GM18867 (cell line): ENCODE measurements around the gene OR51B2.
"Not testable (repeated sequence)": the region's sequence is repeated elsewhere in the genome, so short reads cannot be mapped to it uniquely, and the experiment has no call there.

Experiments
- ATAC-seq: cut with Tn5 transposase; IDR thresholded peaks from one replicate; pipeline ENCODE4 v1.9.1; 2021; ENCODE audit warnings: mild to moderate bottlenecking, moderate library complexity; ENCODE audit not compliant: unreplicated experiment

Gene OR51B2, protein sequence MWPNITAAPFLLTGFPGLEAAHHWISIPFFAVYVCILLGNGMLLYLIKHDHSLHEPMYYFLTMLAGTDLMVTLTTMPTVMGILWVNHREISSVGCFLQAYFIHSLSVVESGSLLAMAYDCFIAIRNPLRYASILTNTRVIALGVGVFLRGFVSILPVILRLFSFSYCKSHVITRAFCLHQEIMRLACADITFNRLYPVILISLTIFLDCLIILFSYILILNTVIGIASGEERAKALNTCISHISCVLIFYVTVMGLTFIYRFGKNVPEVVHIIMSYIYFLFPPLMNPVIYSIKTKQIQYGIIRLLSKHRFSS

DNA sequence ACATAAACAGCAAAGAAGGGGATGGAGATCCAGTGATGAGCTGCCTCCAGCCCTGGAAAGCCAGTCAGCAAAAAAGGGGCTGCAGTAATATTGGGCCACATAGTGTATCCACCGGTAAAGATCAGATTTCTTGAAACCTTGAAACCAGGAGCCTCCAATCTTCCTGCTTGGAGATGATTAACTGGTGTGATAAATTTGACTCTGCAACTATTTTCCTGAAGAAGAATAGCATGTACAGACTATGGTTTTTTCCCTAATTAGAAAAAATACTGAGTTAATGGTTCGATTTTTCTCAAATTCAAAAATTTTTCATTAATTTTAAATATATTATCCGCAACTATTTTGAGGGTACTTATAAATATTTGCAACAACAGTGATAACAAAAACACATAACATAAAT lies at the start of gene OR51B2:
OR51B2 (minus strand) TSS at position 101 of the 400 bp plus-strand sequence; CDS start at position 101, 0 bp downstream.
- ATAC-seq, result no peak

DNA sequence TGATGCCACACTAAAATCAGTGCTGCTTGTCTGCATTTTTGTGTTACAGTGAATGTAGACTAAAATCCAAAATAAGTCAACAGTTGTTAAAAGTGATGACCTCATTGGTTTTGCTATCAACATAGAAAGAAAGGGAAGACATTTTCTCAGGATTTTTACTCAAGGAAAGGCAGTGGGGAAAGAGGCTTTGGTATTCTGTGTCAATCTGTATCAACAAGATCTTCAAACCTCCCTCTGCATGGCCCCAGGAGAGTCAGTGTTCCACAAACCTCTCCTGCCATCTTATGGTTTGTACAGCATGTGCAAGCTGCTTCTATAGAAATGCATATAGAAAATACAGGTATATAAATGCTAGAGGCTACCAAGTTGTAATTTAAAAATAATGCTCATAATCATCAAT lies 45.7 kb upstream of the OR51B2 start:
- ATAC-seq, result no peak

DNA sequence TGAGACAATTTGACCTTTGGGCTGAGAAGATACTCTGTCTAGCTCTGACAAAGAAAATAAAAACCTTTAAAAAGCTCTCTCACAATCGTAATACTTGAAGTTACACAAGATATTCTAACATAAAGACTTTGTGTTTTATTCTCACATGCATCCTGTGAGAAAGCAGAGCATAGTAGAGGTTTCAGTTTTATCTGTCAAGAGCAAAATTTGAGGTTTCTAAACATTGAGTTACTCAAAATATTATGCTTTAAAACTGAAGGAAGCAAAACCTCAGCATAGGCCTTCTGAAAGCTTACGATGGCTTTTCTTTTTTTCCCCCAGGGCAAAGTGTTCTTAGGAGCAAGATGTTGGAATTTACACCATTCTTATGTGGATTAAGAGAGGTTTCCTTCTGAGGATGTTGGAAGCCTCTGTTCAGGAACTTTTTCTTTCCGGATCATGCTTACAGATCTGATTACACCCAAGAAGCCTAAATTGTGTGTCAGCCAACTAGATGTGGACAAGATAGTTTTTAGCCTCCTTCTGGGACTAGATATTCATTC lies 44.5 kb upstream of the OR51B2 start:
- no peak for ATAC-seq

DNA sequence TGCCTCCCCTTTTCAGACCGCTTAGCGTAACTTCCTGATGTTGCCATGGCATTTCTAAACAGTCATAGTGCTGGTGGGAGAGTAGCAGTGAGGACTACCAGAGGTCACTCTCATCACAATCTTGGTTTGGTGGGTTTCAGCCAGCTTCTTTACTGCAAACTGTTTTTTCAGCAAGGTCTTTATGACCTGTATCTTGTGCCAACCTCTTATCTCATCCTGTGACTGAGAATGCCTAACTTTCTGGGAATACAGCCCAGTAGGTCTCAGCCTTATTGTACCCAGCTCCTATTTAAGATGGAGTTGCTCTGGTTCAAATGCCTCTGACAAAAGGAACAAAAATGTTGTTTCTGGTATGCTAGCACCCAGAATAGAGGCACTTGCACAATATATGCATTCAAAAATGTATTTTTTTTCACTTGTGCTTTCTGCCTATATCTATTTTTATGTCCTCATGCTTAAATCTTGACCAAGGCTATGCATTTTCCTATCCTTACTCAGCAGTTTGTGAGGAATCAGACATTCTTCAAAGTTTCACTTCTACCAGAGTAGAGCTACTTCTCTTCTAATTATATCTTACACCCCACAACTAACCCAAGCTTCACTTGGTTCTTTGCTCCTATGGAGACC lies 43.5 kb upstream of the OR51B2 start:
- no peak for ATAC-seq

DNA sequence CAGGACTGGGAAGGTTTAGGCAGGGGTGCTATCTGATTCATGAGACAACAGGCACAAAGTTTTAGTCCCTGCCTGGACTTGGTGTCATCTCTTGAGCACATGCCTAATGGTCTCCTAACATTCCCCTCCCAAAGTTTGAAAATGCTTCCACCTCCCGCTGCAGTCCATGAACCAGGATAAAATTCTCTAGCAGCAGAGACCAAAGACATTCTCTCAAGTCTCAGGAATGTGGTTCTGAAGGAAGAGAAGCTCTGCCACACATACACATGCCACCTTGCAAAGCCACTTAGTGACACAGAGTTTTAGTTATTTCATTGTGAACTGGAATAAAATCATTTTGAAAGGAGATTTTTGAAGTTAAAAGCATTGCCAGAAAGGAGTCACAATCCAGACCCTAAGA lies 42.8 kb upstream of the OR51B2 start:
- ATAC-seq, result no peak

DNA sequence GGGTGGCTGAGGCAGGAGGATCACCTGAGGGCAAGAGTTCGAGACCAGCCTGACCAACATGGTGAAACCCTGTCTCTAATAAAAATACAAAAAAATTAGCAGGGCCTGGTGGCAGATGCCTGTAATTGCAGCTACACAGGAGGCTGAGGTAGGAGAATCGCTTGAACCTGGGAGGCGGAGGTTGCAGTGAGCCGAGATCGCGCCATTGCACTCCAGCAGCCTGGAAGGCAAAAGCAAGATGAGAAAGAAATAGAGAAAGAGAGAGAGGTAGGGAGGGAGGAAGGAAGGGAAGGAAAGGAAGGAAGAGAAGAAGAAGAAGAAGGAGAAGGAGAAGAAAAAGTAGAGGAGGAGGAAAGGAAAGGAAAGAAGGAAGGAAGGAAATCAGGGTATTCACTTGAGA lies 42.3 kb upstream of the OR51B2 start:
- ATAC-seq, result not testable (repeated sequence)

DNA sequence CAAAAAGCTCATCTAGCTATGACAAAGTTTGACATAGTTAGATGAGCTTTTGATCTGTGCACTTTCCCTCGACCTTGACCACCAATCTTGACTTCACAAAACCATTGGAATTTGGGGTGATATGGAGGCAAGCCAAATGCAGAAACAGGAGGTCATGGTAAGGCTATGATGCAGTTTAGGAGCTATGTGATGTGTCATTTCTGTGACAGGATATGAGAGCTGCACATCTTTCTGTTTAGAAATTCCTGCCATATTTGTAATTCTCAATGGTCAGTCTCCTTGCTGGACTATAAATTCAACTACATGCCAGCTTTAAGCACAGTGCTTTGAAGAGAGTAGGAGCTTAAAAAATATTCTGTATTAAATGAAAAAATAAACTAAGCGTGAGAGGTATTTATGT lies 40.1 kb upstream of the OR51B2 start:
- ATAC-seq, result no peak

DNA sequence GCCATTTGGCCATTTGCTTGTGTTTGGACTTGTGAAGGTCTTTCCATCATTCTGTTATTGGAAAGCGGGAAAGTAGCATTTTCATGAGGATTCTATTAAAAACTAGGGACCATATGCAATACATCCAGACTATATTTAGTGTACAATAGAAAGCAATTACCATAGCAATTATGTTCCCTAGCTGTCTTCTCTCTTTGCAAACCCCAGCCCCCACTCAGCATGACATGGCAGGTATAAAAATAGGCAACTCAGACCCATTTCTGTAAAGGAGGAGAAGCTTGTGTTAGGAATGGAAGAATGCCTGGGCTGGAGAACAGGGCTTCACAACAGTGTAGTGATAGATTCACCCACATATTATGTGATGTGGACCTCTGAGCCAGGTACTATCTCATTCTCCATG lies 39.6 kb upstream of the OR51B2 start:
- no peak for ATAC-seq

DNA sequence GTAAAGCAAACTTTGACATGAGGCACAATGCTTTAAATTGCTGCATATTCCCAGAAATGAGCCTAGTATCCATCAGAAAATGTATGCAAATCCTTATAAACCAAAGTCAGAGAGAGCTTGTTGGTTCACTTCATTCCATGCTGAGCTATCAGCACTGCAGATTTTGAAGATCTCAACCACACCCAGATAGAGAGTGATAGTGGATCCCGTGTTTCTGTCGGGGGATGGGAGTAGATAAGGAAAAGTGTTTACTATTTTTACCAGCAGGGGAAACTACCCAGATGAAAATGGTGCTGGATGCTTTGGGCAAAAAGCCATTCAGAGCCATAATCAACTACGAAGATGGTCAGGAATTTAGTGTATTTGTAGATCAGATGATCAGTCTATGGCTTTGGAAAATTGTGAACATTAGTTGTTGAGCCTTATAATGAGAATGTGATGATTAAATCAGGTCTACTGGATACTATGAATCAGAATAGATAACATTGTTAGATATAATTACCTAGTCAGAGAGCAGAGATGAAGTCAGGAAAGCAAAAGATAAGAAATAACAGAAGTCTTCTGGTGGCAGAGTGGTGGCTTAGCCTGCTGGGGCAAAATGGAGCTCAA lies 38.0 kb upstream of the OR51B2 start:
- no peak for ATAC-seq

DNA sequence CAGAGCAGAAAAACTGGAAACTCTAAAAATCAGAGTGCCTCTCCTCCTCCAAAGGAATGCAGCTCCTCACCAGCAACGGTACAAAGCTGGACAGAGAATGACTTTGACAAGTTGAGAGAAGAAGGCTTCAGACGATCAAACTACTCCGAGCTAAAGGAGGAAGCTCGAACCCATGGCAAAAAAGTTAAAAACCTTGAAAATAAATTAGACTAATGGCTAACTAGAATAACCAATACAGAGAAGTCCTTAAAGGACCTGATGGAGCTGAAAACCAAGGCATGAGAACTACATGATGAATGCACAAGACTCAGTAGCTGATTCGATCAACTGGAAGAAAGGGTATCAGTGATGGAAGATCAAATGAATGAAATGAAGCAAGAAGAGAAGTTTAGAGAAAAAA lies 31.9 kb upstream of the OR51B2 start:
- not testable (repeated sequence) for ATAC-seq

DNA sequence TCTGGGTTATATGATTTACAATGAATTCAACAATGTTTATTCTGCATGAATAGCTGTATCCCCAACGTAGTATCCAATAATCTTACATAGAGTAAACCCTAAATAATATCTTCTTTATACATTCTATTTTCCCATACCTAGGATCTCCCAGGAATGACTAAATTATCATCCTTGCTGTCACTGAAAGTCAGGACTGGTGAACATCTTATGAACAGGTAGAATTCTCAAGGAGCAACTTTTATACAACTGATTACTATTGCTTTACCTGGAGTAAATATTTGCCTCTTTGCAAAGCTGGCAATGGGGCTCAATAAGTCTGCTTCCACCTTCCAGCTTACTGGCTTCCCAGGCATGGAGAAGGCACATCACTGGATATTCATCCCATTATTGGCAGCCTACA lies 27.1 kb upstream of the OR51B2 start, which contains the start of gene OR51B6:
OR51B6 (plus strand) TSS at position 301 of the 400 bp plus-strand sequence; CDS start at position 301, 0 bp downstream.
- no peak for ATAC-seq

DNA sequence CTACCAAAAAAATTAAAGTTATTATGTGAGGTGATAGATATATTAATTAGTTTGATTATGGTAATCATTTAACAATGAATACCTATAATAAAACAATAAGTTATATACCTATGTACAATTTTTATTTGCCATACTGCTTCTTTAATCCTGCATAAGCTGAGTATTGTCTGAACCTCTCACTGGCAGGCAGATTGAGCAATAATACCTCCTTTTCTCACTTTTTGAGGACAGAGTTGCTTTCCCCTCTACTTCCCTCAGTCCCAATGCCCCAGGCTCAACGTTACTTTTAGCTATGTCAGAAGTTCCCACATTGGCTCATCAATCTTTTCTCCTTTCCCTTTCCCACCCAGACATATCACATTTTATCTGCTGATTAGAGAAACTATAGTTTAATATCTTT lies 25.5 kb upstream of the OR51B2 start:
- ATAC-seq, result no peak

DNA sequence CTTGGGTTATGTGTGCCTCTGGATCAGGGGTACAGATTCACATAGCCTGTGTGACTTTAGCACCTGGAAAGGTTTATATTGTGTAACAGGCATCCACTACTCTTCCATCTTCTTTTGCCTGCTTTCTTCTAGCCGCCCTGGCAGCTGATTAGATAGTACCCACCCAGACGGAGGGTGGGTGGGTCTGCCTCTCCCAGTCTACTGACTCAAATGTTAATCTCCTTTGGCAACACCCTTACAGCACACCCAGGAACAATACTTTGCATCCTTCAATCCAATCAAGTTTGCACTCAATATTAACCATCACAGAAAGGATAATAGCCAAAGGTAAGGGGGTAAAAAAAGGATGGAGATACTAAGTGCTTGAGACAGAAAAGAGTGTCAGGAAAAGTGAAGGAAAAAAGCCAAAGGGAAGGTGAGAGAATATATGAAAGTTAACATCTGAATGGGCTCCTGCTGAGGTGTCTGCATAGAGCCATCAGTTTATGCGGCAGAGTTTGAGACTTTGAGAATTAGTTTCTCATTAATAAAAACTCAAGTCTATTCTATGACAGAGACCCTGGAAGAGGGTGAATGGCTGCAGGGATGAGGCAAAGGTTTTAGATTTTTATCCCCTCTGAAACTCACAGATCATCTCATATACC lies 24.6 kb upstream of the OR51B2 start:
- no peak for ATAC-seq

DNA sequence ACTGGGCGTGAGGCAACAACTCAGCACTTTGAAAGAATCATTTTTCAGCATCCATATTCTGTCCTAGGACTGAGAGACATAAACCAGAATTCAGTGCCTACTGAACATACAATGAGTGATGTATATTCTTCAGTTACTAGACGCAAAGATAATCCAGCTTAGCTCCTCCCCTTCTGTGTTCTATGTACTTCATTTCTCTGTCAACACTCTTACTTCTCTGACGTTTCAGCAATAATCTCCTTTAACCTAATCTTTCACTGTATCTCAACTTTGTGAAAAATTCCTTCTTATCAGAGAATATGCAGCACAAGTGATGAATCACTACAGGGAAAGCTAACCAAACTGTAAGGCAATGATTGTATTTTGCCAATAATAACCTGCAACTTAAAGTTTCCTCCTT lies 21.7 kb upstream of the OR51B2 start:
- no peak for ATAC-seq

DNA sequence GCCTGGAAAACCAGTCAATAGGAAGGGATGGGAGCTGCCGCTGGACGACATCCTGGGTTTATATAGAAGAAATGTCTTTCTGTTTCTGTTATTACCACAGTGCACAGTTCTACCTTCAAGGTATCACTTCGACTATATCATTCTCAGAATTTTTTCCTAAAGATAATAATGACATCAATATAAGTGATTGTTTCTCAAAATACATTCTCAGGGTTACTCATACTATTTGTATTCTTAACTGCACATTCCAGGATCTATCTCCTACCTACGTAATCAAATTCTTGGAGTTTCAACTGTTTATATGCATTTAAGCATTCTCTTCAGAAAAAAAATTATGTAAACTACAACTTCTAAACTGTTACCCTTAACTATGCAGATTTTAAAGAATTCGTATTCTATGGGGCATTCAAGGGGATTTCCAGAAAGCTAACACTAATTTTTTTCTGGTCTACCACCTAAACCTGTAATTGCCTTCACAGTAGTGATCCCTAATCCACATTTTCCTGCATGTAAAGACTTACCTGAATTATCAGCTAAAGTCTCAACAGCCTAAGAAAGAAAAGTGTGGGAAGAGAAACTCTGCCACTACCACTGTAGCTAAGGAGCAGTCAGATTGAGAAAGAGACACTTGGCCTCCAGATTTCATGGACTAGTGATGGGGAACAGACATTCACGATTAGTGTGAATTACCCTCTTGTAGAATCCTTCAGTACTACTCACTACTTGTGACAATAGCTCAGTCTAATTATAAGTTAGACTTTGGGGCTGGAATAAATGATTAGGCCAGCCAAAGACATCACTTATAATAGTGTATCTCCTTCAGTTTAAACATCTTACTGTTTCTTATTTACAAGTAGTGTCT lies 19.6 kb upstream of the OR51B2 start, which contains the start of gene OR51B5:
OR51B5 (minus strand) TSS at position 51 of the 862 bp plus-strand sequence; CDS start at position 51, 0 bp downstream.
- ATAC-seq, result no peak

DNA sequence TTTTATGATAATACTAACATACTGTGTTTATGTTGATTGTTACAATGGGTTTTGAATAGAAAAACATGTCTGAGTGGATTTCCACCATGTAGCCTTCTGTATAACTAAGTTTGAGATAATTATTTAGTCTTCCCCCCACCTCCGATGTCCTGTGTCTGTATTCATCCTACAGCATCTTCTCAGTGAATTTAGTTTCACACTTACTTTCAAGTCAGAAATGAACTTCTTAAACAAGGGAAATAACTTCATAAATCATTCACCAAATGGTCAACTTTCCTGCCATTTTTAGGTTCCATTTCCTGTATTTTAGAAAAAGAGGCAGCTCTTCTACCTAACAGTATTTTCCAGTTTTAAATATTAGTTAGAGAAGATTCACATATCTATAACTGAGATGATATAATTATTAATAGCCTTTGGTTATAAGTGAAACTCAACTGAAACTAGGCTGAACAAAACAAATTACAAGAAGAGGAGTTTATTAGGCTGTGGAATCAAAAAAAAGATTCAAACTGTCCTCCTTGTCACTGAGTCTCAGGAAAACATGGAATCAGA lies 15.8 kb upstream of the OR51B2 start:
- ATAC-seq, result peak; percentile 61

DNA sequence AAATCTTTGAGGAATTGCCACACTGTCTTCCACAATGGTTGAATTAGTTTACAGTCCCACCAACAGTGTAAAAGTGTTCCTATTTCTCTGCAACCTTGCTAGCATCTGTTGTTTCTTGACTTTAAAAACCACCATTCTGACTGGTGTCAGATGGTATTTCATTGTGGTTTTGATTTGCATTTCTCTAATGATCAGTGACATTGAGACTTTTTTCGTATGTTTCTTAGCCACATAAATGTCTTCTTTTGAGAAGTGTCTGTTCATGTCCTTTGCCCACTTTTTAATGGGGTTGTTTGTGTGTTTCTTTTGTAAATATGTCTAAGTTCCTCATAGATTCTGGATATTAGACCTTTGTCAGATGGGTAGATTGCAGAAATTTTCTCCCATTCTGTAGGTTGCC lies 13.2 kb upstream of the OR51B2 start:
- not testable (repeated sequence) for ATAC-seq

DNA sequence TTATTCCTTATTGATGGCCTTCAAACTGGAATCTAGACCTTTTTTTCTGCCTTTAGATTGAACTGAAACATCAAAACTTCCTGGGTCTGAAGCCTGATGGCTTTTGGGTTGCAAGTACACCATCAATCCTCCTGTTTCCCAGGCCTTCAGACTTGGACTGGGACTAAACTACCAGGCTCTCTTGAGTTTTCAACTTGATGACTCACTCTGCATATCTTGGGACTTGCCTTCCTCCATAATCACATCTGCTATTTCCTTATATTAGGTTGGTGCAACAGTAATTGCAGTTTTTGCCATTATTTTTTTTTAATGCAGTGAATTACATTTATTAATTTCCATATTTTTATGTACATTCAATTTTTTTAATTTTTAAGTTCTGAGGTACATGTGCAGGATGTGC lies 12.2 kb upstream of the OR51B2 start:
- no peak for ATAC-seq

DNA sequence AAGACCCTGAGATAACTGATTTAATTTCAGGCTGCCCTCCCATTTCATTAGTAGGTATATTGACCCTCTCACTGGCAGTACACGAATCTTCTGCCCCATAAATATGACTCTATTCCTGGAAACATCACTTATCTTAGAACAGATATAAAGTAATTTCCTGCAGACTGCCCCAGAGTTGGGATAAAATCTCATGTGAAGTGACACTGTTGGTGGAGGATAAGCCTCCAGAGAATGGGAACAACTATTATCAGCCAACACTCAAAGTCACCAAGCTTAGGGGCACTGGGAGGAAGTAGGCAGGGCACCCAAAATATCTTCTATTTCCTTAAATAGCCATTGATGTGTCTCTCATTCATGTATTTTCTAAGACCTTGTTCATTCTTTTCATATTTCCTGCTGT lies 11.1 kb upstream of the OR51B2 start:
- ATAC-seq, result no peak

DNA sequence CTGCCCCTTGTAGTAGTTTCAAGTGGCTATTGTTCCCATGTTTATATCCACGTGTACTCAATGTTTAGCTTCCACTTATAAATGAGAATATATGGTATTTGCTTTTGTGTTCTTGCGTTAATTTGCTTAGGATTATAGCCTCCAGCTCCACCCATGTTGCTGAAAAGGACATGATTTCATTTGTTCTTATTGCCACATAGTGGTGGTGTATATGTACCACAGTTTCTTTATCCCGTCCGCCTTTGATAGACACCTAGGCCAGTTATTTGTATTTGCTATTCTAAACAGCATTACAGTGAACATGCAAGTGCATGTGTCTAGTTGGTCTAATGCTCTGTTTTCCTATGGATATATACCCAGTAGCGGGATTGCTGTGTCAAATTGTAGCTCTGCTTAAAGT lies 6.8 kb downstream of the OR51B2 start:
- ATAC-seq, result no peak
